GM23338 (cell line): ENCODE results near the gene PACSIN3. TPM values are rescaled to one million over a fixed set of nuclear protein-coding genes. Genes with fewer than 3 reads are reported as not detected.

Source experiments
- ATAC-seq: fragments of 200-7000 bp; cut with Tn5 transposase; 3 replicates; pipeline ENCODE4 v1.9.1; 2020
- DNase-seq: peaks from one replicate; pipeline ENCODE4 v3.0.0-alpha.2; 2015; ENCODE audit warnings: low spot score
- H2AFZ ChIP-seq: fragments of 200-600 bp; sonication (generic); 2 replicates; pipeline ENCODE4 v1.8.0; 2016; ENCODE audit warnings: antibody characterized with exemption, mild to moderate bottlenecking, moderate library complexity
- H3F3A ChIP-seq: fragments of 200-600 bp; sonication (generic); replicated peaks from 2 replicates; pipeline ENCODE4 v1.8.0; 2017; ENCODE audit warnings: antibody characterized with exemption, mixed run types, low read depth
- H3K27ac ChIP-seq: fragments of 200-600 bp; sonication (generic); 2 replicates; pipeline ENCODE4 v1.6.1; 2016; ENCODE audit warnings: low read depth
- H3K27me3 ChIP-seq: fragments of 200-600 bp; sonication (generic); 2 replicates; pipeline ENCODE4 v1.8.0; 2016; ENCODE audit warnings: mild to moderate bottlenecking, mixed run types, moderate library complexity; ENCODE audit not compliant: insufficient read depth
- H3K36me3 ChIP-seq: fragments of 200-600 bp; sonication (generic); 2 replicates; pipeline ENCODE4 v1.8.0; 2016; ENCODE audit warnings: mild to moderate bottlenecking; ENCODE audit not compliant: insufficient read depth
- H3K4me1 ChIP-seq: fragments of 200-600 bp; sonication (generic); 2 replicates; pipeline ENCODE4 v1.8.0; 2016; ENCODE audit warnings: mild to moderate bottlenecking, moderate library complexity; ENCODE audit not compliant: insufficient read depth
- H3K4me2 ChIP-seq: fragments of 200-600 bp; sonication (generic); 2 replicates; pipeline ENCODE4 v1.7.1; 2017; ENCODE audit warnings: mixed run types
- H3K4me3 ChIP-seq: fragments of 200-600 bp; sonication (generic); 2 replicates; pipeline ENCODE4 v1.6.1; 2016; ENCODE audit warnings: mixed run types
- H3K79me2 ChIP-seq: fragments of 200-600 bp; sonication (generic); replicated peaks from 2 replicates; pipeline ENCODE4 v1.8.0; 2017; ENCODE audit warnings: mild to moderate bottlenecking; ENCODE audit not compliant: insufficient read depth
- H3K9me2 ChIP-seq: fragments of 200-600 bp; sonication (generic); 2 replicates; pipeline ENCODE4 v1.8.0; 2017; ENCODE audit not compliant: insufficient read depth
- H4K20me1 ChIP-seq: fragments of 200-600 bp; sonication (generic); replicated peaks from 2 replicates; pipeline ENCODE4 v1.8.0; 2017; ENCODE audit warnings: mild to moderate bottlenecking; ENCODE audit not compliant: insufficient read depth
- H3K27ac Mint-ChIP-seq: 2 replicates; pipeline ENCODE4 v1.8.0; 2020; ENCODE audit warnings: inconsistent platforms, mild to moderate bottlenecking, moderate library complexity, mixed read lengths
- H3K27me3 Mint-ChIP-seq: 3 replicates; pipeline ENCODE4 v1.8.0; 2022; ENCODE audit warnings: low read depth, mild to moderate bottlenecking, moderate library complexity, mixed read lengths, inconsistent platforms; ENCODE audit not compliant: insufficient read depth, poor library complexity
- H3K36me3 Mint-ChIP-seq: 3 replicates; pipeline ENCODE4 v1.8.0; 2021; ENCODE audit warnings: low read depth, mild to moderate bottlenecking, inconsistent platforms, moderate library complexity, mixed read lengths
- H3K4me1 Mint-ChIP-seq: 3 replicates; pipeline ENCODE4 v1.8.0; 2020; ENCODE audit warnings: mild to moderate bottlenecking, inconsistent platforms, mixed read lengths
- H3K4me3 Mint-ChIP-seq: 3 replicates; pipeline ENCODE4 v1.8.0; 2021; ENCODE audit warnings: moderate library complexity, mild to moderate bottlenecking, inconsistent platforms, mixed read lengths
- H3K9me3 Mint-ChIP-seq: 3 replicates; pipeline ENCODE4 v1.8.0; 2020; ENCODE audit warnings: moderate library complexity, mild to moderate bottlenecking, inconsistent platforms, mixed read lengths
- CREB1 ChIP-seq: fragments of 250-450 bp; sonication (Bioruptor Pico); IDR thresholded peaks from 2 replicates; pipeline ENCODE4 v1.5.0; 2020; ENCODE audit warnings: low read depth, mild to moderate bottlenecking, moderate library complexity
- CTCF ChIP-seq, 2 experiments: fragments of 200-600 bp in 1 of 2; sonication (generic) in 1 of 2; conservative IDR thresholded peaks; 2 replicates each; pipeline versions ENCODE4 v1.5.1 to v1.6.1; 2016 to 2017; ENCODE audit warnings: antibody characterized with exemption in 2 of 2, low read depth in 2 of 2, mild to moderate bottlenecking in 2 of 2, moderate library complexity in 1 of 2
- ETS1 ChIP-seq: IDR thresholded peaks from 2 replicates; pipeline ENCODE4 v1.6.1; 2016; ENCODE audit warnings: antibody characterized with exemption
- EZH2phosphoT487 ChIP-seq: fragments of 200-600 bp; sonication (generic); IDR thresholded peaks from one replicate; pipeline ENCODE4 v1.8.1; 2018; ENCODE audit warnings: antibody characterized with exemption; ENCODE audit not compliant: unreplicated experiment
- JUNB ChIP-seq: IDR thresholded peaks from one replicate; pipeline ENCODE4 v1.6.1; 2016; ENCODE audit warnings: antibody characterized with exemption; ENCODE audit not compliant: unreplicated experiment
- NANOG ChIP-seq: IDR thresholded peaks from 2 replicates; pipeline ENCODE4 v1.6.1; 2016; ENCODE audit warnings: antibody characterized with exemption, borderline replicate concordance
- POLR2AphosphoS5 ChIP-seq: IDR thresholded peaks from 2 replicates; pipeline ENCODE4 v1.6.1; 2016; ENCODE audit warnings: antibody characterized with exemption, low read depth
- ZNF331 ChIP-seq: fragments of 250-450 bp; sonication (Bioruptor Pico); IDR thresholded peaks from 2 replicates; pipeline ENCODE4 v1.5.0; 2020; ENCODE audit warnings: low read depth, mild to moderate bottlenecking, moderate library complexity
- ZNF462 ChIP-seq: fragments of 250-450 bp; sonication (Bioruptor Pico); IDR thresholded peaks from 2 replicates; pipeline ENCODE4 v1.5.0; 2020; ENCODE audit warnings: mild to moderate bottlenecking, moderate library complexity
- polyA plus RNA-seq: library from polyadenylated mRNA; unstranded; fragments of >200 nt; fragmentation: Nextera tagmentation; extraction: Ambion mirVana; gene quantifications from 2 replicates; pipeline ENCODE4 v1.2.1, GENCODE V29; 2016
- total RNA-seq: library from RNA; depleted of rRNA; stranded (reverse); fragments of >200 nt; shearing (Covaris generic); gene quantifications from 2 replicates; pipeline ENCODE4 v1.2.3, GENCODE V29; 2014

PACSIN3 gene
- total and polyA plus RNA-seq, 2 experiments from 2014 or later: 39.6 to 72.1 TPM

- TF ChIP-seq CREB1 (CRISPR knock-in tag) (no peak), CTCF (conservative IDR thresholded peaks at IDR 0.05; ENCODE audit: low read depth in 2 of 2) (no peak), JUNB (no peak), ETS1 (no peak), ZNF331 (CRISPR knock-in tag) (no peak), ZNF462 (CRISPR knock-in tag) (no peak), EZH2phosphoT487 (no peak), POLR2AphosphoS5 (no peak), NANOG (no peak)
- no peak overlapping the region for H3K4me3 ChIP-seq
- H3K27me3 ChIP-seq: no peaks in the 10 kb centered on the region
- no peak overlapping the region for H3K27ac ChIP-seq
- H3K36me3 ChIP-seq: no peaks in the 10 kb centered on the region
- H3K27ac Mint-ChIP-seq: no peak overlapping the region
- H3K9me2 ChIP-seq: no peaks in the 10 kb centered on the region
- H3K79me2 ChIP-seq: no peaks in the 10 kb centered on the region
- H3K4me2 ChIP-seq: no peak overlapping the region
- no peaks in the 10 kb centered on the region; the same call in 2 of the 3 replicates for H3K4me1 Mint-ChIP-seq
- H2AFZ ChIP-seq: no peak overlapping the region
- no peak for ATAC-seq
- H4K20me1 ChIP-seq: no peaks in the 10 kb centered on the region
- no peak overlapping the region for H3K4me3 Mint-ChIP-seq
- no peaks in the 10 kb centered on the region for H3K9me3 Mint-ChIP-seq
- H3K36me3 Mint-ChIP-seq: no peaks in the 10 kb centered on the region; the same call in 2 of the 3 replicates
- no peak for DNase-seq
- H3F3A ChIP-seq: no peaks in the 10 kb centered on the region
- peaks cover 3% of the 10 kb centered on the region for H3K27me3 Mint-ChIP-seq
- no peaks in the 10 kb centered on the region for H3K4me1 ChIP-seq
These were observed 49.9 kb downstream of the PACSIN3 start for GRCh38 chr11:47136327-47136726.
